HG03108 (cell line): ENCODE data around the gene CRK.

Source experiments
- ATAC-seq: cut with Tn5 transposase; IDR thresholded peaks from one replicate; pipeline ENCODE4 v1.9.1; 2021; ENCODE audit warnings: moderate library complexity; ENCODE audit not compliant: unreplicated experiment

Gene CRK

DNA sequence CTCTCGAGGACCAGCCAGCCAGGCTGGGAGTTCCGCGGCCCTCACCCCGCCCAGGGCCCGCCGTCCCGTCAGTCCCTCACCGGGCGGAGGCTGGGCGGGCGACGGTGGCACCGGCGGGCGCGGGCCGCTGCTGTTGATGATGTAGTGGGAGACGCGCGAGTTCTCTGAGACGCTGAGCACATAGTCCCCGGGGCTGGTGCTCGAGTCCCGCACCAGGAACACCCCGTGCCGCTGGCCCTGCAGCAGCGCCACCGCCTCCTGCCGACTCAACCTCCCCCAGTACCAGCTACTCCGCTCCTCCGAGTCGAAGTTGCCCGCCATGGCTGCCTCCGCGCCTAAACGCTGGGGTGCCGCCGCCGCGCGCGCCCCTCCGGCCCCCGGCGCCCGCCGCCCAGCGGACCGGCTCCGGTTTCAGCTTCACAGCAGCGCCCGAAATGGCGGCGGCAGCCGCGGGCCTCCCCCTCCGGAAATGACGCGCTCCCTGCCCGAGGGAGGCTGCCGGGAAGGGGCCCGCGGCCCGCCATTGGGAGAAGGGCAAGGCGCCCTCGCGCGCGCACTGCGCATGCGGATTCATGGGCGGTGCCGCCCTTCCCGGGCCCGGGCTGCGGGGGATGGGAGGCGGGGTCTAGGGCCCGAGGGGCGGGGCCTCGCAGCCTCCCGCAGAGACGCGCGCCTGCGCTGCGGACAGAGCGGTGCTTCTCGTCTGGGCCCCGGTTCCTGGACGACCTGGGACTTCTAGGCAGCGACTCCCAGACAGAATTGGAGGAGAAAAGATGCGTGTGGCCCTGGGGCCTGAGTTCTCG, at the start of gene CRK:
TSS of gene CRK (minus strand) at position 436 of the 803 bp plus-strand sequence. CDS start at position 321, 115 bp downstream.
- ATAC-seq: peak; percentile 85

- ATAC-seq: no peak
These were observed 49.6 kb upstream of the CRK start for GRCh38 chr17:1505586-1505985.

GRCh38 chr17:1504866-1505265, 48.8 kb upstream of the CRK start:
- no peak for ATAC-seq

DNA sequence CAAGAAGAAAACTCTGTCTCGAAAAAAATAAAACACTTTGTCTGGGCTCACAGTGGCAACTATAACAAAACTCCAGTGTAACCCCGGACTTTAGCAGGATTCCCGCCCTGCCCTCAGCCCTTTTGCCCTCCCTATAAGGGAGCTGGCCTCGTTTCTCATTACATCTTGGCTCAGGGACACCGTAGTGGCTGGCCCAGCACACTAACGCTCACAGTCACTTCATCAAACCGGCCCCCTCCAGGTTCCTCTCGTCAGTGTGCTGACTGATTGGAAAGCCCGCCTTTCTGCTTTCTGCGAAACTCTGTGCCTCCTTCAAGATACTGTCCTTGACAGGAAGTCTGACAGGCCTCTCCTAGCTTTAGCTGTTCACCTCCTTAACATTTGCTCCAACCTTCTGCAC, 47.7 kb upstream of the CRK start:
- no peak for ATAC-seq

GRCh38 chr17:1498869-1499268, 42.8 kb upstream of the CRK start:
- no peak for ATAC-seq

- ATAC-seq: no peak
These were observed 42.2 kb upstream of the CRK start for GRCh38 chr17:1498233-1498632.

- ATAC-seq: no peak
These were observed 41.8 kb upstream of the CRK start for GRCh38 chr17:1497831-1498230.

GRCh38 chr17:1496869-1497268, 40.8 kb upstream of the CRK start:
- no peak for ATAC-seq

- no peak for ATAC-seq
These were observed 39.4 kb upstream of the CRK start for GRCh38 chr17:1495265-1495989.

DNA sequence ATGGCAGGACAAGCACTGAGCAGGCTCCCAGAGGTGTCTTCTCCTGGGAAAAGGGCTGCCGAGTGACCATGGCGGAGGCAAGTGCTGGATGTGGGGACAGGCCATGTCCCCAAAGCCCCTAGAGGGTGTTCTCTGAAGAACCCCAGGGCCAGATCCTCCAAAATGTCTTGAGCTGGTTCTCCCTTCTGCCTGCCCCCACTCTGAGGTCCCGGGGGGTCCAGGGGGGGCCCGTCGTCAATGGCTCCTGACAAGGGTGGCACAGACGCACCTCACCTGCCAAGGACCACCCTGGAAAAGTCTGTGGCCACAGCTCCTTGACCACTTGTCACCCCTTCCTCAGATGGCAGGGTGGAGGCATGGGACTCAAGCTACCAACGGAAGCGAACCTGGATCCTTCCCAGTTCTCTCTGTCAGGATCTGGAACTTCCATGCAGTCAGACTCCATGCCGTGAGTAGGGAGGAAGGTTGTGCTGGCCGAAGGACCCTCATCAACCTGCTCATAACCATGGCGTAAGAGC, 38.8 kb upstream of the CRK start:
- no peak for ATAC-seq

- no peak for ATAC-seq
These were observed 38.2 kb upstream of the CRK start for GRCh38 chr17:1494203-1494602.

- no peak for ATAC-seq
These were observed 37.4 kb upstream of the CRK start for GRCh38 chr17:1493291-1493980.

DNA sequence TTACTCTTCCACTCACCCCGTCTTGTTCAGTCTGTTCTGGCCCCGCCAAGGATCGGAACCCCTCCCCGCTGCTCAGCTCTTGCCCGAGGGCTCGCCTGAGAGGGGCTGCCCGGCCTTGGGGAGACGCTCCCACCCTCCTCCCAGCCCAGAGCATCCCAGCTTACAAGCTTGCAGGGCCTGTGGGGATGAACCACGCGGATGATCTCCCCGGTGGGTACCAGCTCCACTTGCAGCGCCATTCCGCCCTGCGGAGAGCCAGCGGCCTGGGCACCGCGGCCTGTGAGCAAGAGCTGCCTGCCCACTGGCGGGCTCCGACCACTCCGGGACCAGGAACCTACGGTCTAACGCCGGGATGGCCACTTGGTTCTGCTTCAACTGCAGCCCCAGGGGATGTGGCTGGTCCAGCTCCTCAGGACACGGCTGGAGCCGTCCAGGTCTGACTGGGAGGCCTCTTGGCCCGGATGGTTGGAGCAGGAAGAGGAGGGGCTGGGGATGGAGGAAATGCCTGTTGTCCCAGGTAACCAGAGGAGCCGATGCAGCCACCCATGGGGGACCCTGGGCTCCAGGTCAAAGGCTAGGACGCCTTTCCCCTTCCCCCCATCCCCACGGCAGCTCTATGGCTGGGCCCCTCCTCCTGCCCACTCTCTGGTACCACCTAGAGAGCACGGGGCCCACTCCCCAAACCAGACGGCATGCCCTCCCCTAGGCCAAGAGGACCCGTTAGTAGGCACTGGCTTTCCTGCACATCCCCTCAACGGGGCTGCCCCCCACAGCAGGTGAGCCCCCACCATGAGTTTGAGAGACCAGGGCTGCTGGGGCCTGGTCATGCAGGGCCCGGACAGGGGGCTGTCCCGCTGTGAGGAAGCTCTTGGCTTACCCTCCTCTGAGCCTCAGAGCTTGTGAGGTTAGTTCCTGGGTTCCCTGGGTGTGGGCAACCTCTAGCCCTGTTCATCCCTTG, 36.5 kb upstream of the CRK start, which contains the start of gene MYO1C:
TSS of gene MYO1C (minus strand) at position 438 of the 958 bp plus-strand sequence. CDS start at position 239, 199 bp downstream.
- ATAC-seq: no peak

- ATAC-seq: peak; percentile 25
These were observed 35.6 kb upstream of the CRK start for GRCh38 chr17:1491443-1492248.

DNA sequence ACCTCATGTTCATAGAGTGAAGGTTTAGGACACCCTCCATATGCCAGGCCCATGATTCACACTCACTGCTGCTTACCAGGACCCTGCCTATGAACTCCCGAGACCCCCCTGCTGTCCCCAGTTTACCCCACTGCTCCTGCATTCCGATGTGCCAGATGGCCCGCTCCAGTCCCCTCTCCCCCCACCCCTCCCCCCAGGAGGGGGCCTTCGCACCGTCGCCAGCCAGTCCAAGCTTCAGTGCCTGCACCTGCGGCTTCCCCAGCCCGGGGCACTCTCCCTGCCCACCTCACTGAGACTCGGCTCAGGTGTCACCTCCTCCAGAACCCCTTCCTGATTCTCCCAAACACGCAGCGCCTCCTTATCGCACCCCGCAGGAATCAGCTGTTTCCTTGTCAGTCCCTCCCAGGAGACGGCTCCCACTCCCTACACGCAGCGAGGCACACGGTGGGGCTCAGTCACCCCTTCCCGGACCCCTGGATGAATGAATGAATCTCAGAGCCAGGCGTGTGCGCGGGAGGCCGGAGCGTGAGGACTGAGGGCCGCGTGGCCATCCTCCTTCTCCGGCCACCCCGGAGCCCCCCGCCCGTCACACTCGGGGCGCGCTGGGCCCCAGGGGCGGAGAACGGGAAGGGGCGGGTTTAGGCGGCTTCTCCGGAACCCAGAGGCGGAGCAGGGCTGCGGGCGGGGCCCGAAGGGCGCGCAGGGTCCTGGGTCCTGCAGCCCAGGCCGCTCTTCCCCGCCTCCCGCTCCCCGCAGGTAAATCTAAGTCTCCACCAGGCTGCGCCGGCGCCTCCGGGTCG, 34.8 kb upstream of the CRK start:
- peak; percentile 37 for ATAC-seq

DNA sequence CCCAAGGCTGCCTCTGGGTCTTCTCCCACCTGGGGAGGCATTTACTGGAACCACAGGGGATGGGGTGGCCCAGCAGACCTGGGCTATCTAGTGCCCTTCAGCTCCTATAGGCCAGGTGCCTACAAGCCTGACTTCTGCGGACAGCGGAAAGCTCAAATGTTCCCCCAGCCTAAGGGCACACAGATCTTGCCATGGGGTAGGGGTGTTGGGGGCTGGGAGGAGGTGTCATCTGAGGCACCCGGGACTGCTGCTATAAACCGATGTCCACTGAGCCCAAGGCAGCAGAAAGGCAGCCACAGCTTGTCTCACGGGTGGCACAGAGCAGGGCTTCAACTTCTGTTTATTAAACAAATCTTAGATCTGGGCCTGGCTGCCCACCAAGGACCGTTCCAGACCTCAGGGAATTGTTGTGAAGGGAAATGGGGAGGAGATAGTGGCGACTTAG, 32.8 kb upstream of the CRK start:
- ATAC-seq: no peak

DNA sequence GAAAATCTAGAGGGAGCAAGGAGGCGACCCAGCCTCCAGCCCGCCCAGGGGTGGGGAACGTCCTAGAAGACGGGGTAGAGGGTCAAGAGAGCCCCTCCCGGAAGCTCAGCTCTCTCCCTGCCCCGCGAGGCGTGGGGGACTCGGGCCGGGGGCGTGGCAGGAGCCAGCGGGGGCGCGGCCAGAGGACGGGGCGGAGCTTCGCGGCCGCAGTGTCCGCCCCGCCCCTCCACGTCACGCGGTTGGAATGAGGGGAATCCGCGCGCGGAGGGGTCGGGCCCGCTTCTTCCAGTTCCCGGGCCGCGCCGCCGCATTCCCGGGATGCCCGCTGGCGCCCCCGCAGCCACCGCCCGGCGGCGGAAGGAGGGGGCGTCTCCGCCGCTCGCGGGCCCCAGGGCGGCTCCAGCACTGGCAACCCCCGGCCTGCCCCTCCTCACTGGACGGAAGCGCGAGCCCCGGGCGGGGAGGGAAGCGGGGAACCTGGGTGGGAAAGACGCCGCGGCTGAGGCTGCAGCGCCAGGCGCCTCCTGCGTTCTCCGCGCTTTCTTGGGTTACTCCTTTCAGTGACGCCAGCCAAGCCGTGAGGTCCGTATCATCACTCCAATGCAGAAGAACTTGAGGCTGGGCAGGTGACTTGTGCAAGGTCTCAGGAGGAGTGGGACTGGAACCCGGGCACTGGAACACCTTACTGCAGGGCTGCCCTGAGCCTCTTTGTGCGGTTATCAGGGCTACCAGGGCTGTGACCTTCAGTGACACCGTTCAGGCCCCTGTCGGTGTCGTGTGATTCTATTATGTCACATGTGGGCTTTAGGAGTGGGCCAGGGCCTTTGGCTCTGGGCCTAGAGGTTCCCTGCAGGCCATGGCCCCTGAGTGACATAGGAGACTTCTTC, 32.1 kb upstream of the CRK start:
- ATAC-seq: peak; percentile 30
